ENCODE results near the gene KIAA1671.

DNA sequence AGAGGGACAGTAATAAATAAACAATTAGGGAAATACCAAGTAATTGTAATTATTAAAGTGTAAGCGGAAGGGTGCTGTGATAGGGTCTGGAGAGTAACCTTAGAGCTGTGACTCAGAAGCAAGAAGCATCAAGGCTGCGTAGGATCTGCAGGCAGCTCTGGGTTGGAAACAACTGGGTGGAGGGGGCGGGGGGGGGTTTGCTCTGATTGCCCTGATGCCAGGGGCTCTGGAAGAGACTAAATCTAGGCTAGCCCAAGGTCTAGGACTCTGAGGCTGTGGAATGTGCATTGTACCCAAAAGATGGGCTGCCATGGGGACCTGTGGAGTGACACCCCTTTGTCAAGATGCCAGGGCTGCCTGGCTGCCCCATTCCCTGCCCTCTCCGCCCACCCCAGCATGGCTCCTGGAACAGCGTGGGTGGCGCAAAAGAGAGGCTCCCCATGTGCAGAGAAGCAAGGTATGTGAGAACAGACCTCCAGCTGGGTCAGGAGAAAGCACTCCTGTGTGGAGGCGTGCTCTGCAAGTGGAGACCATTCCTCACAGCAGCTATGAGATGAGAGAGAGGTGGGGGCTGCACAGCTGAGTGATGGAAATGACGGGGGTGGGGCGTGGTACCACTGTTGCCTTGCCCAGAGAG is 146.0 kb downstream of the KIAA1671 start:
- TF ChIP-seq POLR2A (IDR thresholded peaks at IDR 0.05) (no peak), POLR2AphosphoS5 (IDR thresholded peaks at IDR 0.05) (no peak)
- TF ChIP-seq, protein P1, sequence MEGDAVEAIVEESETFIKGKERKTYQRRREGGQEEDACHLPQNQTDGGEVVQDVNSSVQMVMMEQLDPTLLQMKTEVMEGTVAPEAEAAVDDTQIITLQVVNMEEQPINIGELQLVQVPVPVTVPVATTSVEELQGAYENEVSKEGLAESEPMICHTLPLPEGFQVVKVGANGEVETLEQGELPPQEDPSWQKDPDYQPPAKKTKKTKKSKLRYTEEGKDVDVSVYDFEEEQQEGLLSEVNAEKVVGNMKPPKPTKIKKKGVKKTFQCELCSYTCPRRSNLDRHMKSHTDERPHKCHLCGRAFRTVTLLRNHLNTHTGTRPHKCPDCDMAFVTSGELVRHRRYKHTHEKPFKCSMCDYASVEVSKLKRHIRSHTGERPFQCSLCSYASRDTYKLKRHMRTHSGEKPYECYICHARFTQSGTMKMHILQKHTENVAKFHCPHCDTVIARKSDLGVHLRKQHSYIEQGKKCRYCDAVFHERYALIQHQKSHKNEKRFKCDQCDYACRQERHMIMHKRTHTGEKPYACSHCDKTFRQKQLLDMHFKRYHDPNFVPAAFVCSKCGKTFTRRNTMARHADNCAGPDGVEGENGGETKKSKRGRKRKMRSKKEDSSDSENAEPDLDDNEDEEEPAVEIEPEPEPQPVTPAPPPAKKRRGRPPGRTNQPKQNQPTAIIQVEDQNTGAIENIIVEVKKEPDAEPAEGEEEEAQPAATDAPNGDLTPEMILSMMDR (IDR thresholded peaks at IDR 0.05): no peak

Data from transverse colon (tissue), 4 donors.